Measurements from ENCODE around the gene ODAD2.
"Not testable (repeated sequence)": the region's sequence is repeated elsewhere in the genome, so short reads cannot be mapped to it uniquely, and the experiment has no call there.

Gene ODAD2

GRCh38 chr10:27998954-27999275 is at the start of gene ODAD2:
TSS of gene ODAD2 (minus strand) at chr10:27999079. CDS start at chr10:27995142, 3,937 bp downstream.
- no peak for DNase-seq (ENCODE audit: low spot score)

GRCh38 chr10:28047061-28047460 is 48.2 kb upstream of the ODAD2 start:
- no peak for DNase-seq (ENCODE audit: low spot score)

GRCh38 chr10:28046579-28046978 is 47.7 kb upstream of the ODAD2 start:
- no peak for DNase-seq (ENCODE audit: low spot score)

- DNase-seq (ENCODE audit: low spot score) = no peak
These were observed 45.1 kb upstream of the ODAD2 start for GRCh38 chr10:28043941-28044340.

- no peak for DNase-seq (ENCODE audit: low spot score)
These were observed 37.7 kb upstream of the ODAD2 start for GRCh38 chr10:28036587-28036986.

GRCh38 chr10:28020993-28021982 is 22.4 kb upstream of the ODAD2 start:
- DNase-seq (ENCODE audit: low spot score) = no peak

GRCh38 chr10:28020080-28020860 is 21.4 kb upstream of the ODAD2 start:
- DNase-seq (ENCODE audit: low spot score) = no peak

GRCh38 chr10:28014651-28015050 is 15.8 kb upstream of the ODAD2 start:
- DNase-seq (ENCODE audit: low spot score) = no peak

- DNase-seq (ENCODE audit: low spot score) = no peak
These were observed 14.2 kb upstream of the ODAD2 start for GRCh38 chr10:28012990-28013515.

- no peak for DNase-seq (ENCODE audit: low spot score)
These were observed 11.9 kb upstream of the ODAD2 start for GRCh38 chr10:28010821-28011220.

- no peak for DNase-seq (ENCODE audit: low spot score)
These were observed 9.2 kb upstream of the ODAD2 start for GRCh38 chr10:28008054-28008453.

GRCh38 chr10:28001353-28001752 is 2.5 kb upstream of the ODAD2 start:
- no peak for DNase-seq (ENCODE audit: low spot score)

GRCh38 chr10:27998178-27998953 is 513 bp downstream of the ODAD2 start:
- no peak for DNase-seq (ENCODE audit: low spot score)

- DNase-seq (ENCODE audit: low spot score) = no peak
These were observed 1.1 kb downstream of the ODAD2 start for GRCh38 chr10:27997865-27998177.

GRCh38 chr10:27995311-27995710 is 3.6 kb downstream of the ODAD2 start:
- DNase-seq (ENCODE audit: low spot score) = no peak

- DNase-seq (ENCODE audit: low spot score) = not testable (repeated sequence)
These were observed 9.5 kb downstream of the ODAD2 start for GRCh38 chr10:27989357-27989756.

GRCh38 chr10:27986821-27987220 is 12.1 kb downstream of the ODAD2 start:
- no peak for DNase-seq (ENCODE audit: low spot score)

GRCh38 chr10:27982875-27983543 is 15.9 kb downstream of the ODAD2 start:
- no peak for DNase-seq (ENCODE audit: low spot score)

- DNase-seq (ENCODE audit: low spot score) = no peak
These were observed 17.1 kb downstream of the ODAD2 start for GRCh38 chr10:27981744-27982143.

GRCh38 chr10:27970795-27971194 is 28.1 kb downstream of the ODAD2 start:
- DNase-seq (ENCODE audit: low spot score) = not testable (repeated sequence)

GRCh38 chr10:27969931-27970330 is 28.9 kb downstream of the ODAD2 start:
- not testable (repeated sequence) for DNase-seq (ENCODE audit: low spot score)
